GM12878 (cell line): ENCODE results near the gene SHOC2. TPM values are rescaled to one million over a fixed set of nuclear protein-coding genes. Genes with fewer than 3 reads are reported as not detected.

Source experiments
- ATAC-seq: fragments of 200-7000 bp; cut with Tn5 transposase; 3 replicates; pipeline ENCODE4 v1.9.1; 2020; ENCODE audit warnings: mild to moderate bottlenecking, moderate library complexity
- BruUV-seq: library from RNA; stranded (reverse); fragments of 400-500 nt; replicated peaks from 2 replicates; lab custom pipeline; 2021; lab: Mats Ljungman, UMichigan
- CTCF ChIA-PET: fragments of 300-600 bp; sonication (Branson Sonifier 250); formaldehyde crosslinking; extraction: SDS; loops from one replicate; lab custom pipeline; 2021; ENCODE audit warnings: inconsistent platforms; lab: Yijun Ruan, JAX
- POLR2A ChIA-PET: fragments of 350-600 bp; formaldehyde crosslinking; extraction: SDS; loops from one replicate; lab custom pipeline; 2021; ENCODE audit warnings: inconsistent platforms; lab: Charles Lee
- RAD21 ChIA-PET: fragments of 300-600 bp; sonication (Branson Sonifier 250); formaldehyde crosslinking; loops from one replicate; lab custom pipeline; 2023; ENCODE audit warnings: antibody characterized with exemption; ENCODE audit not compliant: unreplicated experiment; lab: Charles Lee
- SMC1A ChIA-PET: fragments of 300-600 bp; sonication (Branson Sonifier 250); formaldehyde crosslinking; loops from one replicate; lab custom pipeline; 2023; ENCODE audit not compliant: unreplicated experiment, uncharacterized antibody; lab: Charles Lee
- DNase-seq: peaks from one replicate; pipeline ENCODE4 v3.0.0-alpha.2; 2011; ENCODE audit warnings: low read depth, low spot score
- FAIRE-seq: peaks from 3 replicates; lab custom pipeline; 2011; peaks lifted over from hg19 to GRCh38; lab: Jason Lieb, UNC
- H2AFZ ChIP-seq: 2 replicates; pipeline ENCODE4 v1.6.0; 2011; ENCODE audit warnings: low read depth, low read length, control low read depth; ENCODE audit not compliant: control insufficient read depth
- H3K27ac ChIP-seq: 2 replicates; pipeline ENCODE4 v1.5.1; 2011; ENCODE audit warnings: control low read depth; ENCODE audit not compliant: control insufficient read depth, insufficient read depth
- H3K27me3 ChIP-seq, 2 experiments: replicated peaks in 1 of 2; 2 replicates each; pipeline versions ENCODE4 v1.6.0 to v1.6.1; 2011; ENCODE audit warnings: low read length in 1 of 2; ENCODE audit not compliant: control insufficient read depth in 2 of 2, insufficient read depth in 2 of 2
- H3K36me3 ChIP-seq, 2 experiments: 2 replicates each; pipeline ENCODE4 v1.5.1; 2011; ENCODE audit warnings: low read length in 1 of 2; ENCODE audit not compliant: control insufficient read depth in 2 of 2, insufficient read depth in 2 of 2
- H3K4me1 ChIP-seq: 2 replicates; pipeline ENCODE4 v1.6.1; 2011; ENCODE audit warnings: mild to moderate bottlenecking, low read length, moderate library complexity, mixed read lengths; ENCODE audit not compliant: control insufficient read depth, insufficient read depth
- H3K4me2 ChIP-seq: 2 replicates; pipeline ENCODE4 v1.6.0; 2011; ENCODE audit warnings: control low read depth; ENCODE audit not compliant: control insufficient read depth, insufficient read depth
- H3K4me3 ChIP-seq: fragments of 200-600 bp; sonication (generic); 2 replicates; pipeline ENCODE4 v1.5.1; 2016
- H3K79me2 ChIP-seq: 2 replicates; pipeline ENCODE4 v1.6.0; 2011; ENCODE audit warnings: low read length; ENCODE audit not compliant: control insufficient read depth, insufficient read depth
- H3K9ac ChIP-seq: 2 replicates; pipeline ENCODE4 v1.8.0; 2011; ENCODE audit warnings: low read length, control low read depth, mixed read lengths; ENCODE audit not compliant: control insufficient read depth, insufficient read depth
- H3K9me3 ChIP-seq: replicated peaks from 3 replicates; pipeline ENCODE4 v1.5.1; 2011; ENCODE audit warnings: mild to moderate bottlenecking, low read length; ENCODE audit not compliant: control insufficient read depth, insufficient read depth
- H4K20me1 ChIP-seq: 2 replicates; pipeline ENCODE4 v1.6.0; 2011; ENCODE audit not compliant: control insufficient read depth, insufficient read depth
- CBX3 ChIP-seq: fragments of 200-600 bp; sonication (generic); IDR thresholded peaks from 2 replicates; pipeline ENCODE4 v1.6.1; 2016; ENCODE audit warnings: low read depth, borderline replicate concordance
- ETV6 ChIP-seq, 2 experiments: fragments of 450-650 bp in 1 of 2; IDR thresholded peaks in 1 of 2; conservative IDR thresholded peaks in 1 of 2; 2 replicates each; pipeline ENCODE4 v1.6.1; 2014; ENCODE audit warnings: antibody characterized with exemption in 1 of 2, borderline replicate concordance in 1 of 2, low read depth in 1 of 2, mild to moderate bottlenecking in 1 of 2, moderate library complexity in 1 of 2
- KLF5 ChIP-seq: fragments of 450-650 bp; IDR thresholded peaks from 2 replicates; pipeline ENCODE4 v1.6.1; 2014; ENCODE audit warnings: mild to moderate bottlenecking; ENCODE audit not compliant: partially characterized antibody
- MEF2A ChIP-seq: IDR thresholded peaks from 2 replicates; pipeline ENCODE4 v1.6.1; 2011; ENCODE audit warnings: low read depth, mild to moderate bottlenecking, low read length, moderate library complexity; ENCODE audit not compliant: insufficient read depth
- PAX5 ChIP-seq: IDR thresholded peaks from 2 replicates; pipeline ENCODE4 v1.6.1; 2011; ENCODE audit warnings: low read depth, low read length, borderline replicate concordance
- SIN3A ChIP-seq: IDR thresholded peaks from 2 replicates; pipeline ENCODE4 v1.6.1; 2012; ENCODE audit warnings: low read depth, low read length, improper control_type of control experiment
- SMC3 ChIP-seq: IDR thresholded peaks from 2 replicates; pipeline ENCODE4 v1.6.1; 2011; ENCODE audit warnings: low read length, improper control_type of control experiment, borderline replicate concordance
- SUZ12 ChIP-seq: fragments of 200-600 bp; sonication (generic); IDR thresholded peaks from one replicate; pipeline ENCODE4 v1.6.1; 2018; ENCODE audit warnings: antibody characterized with exemption, mild to moderate bottlenecking; ENCODE audit not compliant: unreplicated experiment
- ZBED1 ChIP-seq: IDR thresholded peaks from 2 replicates; pipeline ENCODE4 v1.6.1; 2016; ENCODE audit warnings: borderline replicate concordance
- ZNF24 ChIP-seq: fragments of 450-650 bp; IDR thresholded peaks from 2 replicates; pipeline ENCODE4 v1.6.1; 2017; ENCODE audit warnings: antibody characterized with exemption, mild to moderate bottlenecking
- WGBS: methylation state at CpG from one replicate; pipeline ENCODE4 v1.1.6; 2016; ENCODE audit warnings: low lambda C conversion rate; ENCODE audit not compliant: insufficient replicate concordance, insufficient coverage; ENCODE audit errors: missing lambda C conversion rate; 5-methylcytosine and 5-hydroxymethylcytosine counted together
- in situ Hi-C: fragments of 300-500 bp; cut with MboI; formaldehyde crosslinking; loops from 9 replicates; pipeline ENCODE4 v1.14.3; 2018; ENCODE audit warnings: mixed read lengths
- intact Hi-C: fragments of 100-400 bp; cut with micrococcal nuclease; formaldehyde crosslinking; loops from one replicate; pipeline ENCODE4 v1.14.2; 2022; ENCODE audit not compliant: unreplicated experiment
- polyA plus RNA-seq, 11 experiments: library from polyadenylated mRNA; depleted of rRNA in 4 of 11; unstranded in 6 of 11; stranded (reverse) in 5 of 11; fragments of >200 nt; fragmentation: Nextera tagmentation in 4 of 11; fragmentation: Illumina TruSeq in 1 of 11; extraction: Ambion mirVana in 4 of 11; extraction: Trizol in 1 of 11; gene quantifications; 1 replicate in 1 of 11; 2 replicates in 10 of 11; pipeline versions ENCODE4 v1.2.1 to v1.2.3, GENCODE V29; 2011 to 2016; ENCODE audit warnings: inconsistent platforms in 2 of 11, missing spikeins in 2 of 11, low read depth in 1 of 11
- total RNA-seq, 4 experiments: library from RNA; depleted of rRNA in 3 of 4; stranded (reverse); fragments of >200 nt in 3 of 4; fragmentation: Illumina TruSeq in 1 of 4; extraction: Trizol in 1 of 4; gene quantifications; 2 replicates each; pipeline versions ENCODE4 v1.2.1 to v1.2.3, GENCODE V29; 2013 to 2021
- TF ChIP-seq, protein P1 (sequence below): fragments of 150-350 bp; IDR thresholded peaks from 2 replicates; pipeline ENCODE4 v1.6.1; 2016; ENCODE audit warnings: low read depth, low read length
- TF ChIP-seq, protein P2 (sequence below): fragments of 450-650 bp; IDR thresholded peaks from 2 replicates; pipeline ENCODE4 v1.6.1; 2017; ENCODE audit warnings: mild to moderate bottlenecking, moderate library complexity

SHOC2 gene
- total and polyA plus RNA-seq, 10 of the 15 experiments (the other 5 are each of a cell fraction or from before 2014, with no cell fraction given) = 24.8 to 65.3 (median 42.6) TPM

DNA sequence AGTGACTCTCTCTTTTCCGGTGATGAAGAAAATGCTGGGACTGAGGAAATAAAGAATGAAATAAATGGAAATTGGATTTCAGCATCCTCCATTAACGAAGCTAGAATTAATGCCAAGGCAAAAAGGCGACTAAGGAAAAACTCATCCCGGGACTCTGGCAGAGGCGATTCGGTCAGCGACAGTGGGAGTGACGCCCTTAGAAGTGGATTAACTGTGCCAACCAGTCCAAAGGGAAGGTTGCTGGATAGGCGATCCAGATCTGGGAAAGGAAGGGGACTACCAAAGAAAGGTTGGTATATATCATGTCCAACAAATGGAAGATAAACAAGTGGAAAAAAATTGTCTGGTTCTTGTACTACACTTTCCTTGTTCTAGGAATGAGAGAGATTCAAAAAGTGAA is 38.2 kb upstream of the SHOC2 start:
- H3K9ac ChIP-seq = no peak overlapping the region
- CTCF ChIA-PET = interaction anchor here (0.6 to 7.0 kb wide), 4 partner anchors 17 to 261 kb away, joined by 4 to 52 read pairs (median 6); no protein-coding TSS in a partner anchor
- no peak for TF ChIP-seq PAX5
- TF ChIP-seq MEF2A = no peak
- TF ChIP-seq SIN3A = no peak
- no peak for TF ChIP-seq ETV6 (conservative IDR thresholded peaks at IDR 0.05 in 1 of 2, IDR thresholded peaks at IDR 0.05 in 1 of 2; ENCODE audit: borderline replicate concordance in 1 of 2, low read depth in 1 of 2)
- TF ChIP-seq, protein P1, sequence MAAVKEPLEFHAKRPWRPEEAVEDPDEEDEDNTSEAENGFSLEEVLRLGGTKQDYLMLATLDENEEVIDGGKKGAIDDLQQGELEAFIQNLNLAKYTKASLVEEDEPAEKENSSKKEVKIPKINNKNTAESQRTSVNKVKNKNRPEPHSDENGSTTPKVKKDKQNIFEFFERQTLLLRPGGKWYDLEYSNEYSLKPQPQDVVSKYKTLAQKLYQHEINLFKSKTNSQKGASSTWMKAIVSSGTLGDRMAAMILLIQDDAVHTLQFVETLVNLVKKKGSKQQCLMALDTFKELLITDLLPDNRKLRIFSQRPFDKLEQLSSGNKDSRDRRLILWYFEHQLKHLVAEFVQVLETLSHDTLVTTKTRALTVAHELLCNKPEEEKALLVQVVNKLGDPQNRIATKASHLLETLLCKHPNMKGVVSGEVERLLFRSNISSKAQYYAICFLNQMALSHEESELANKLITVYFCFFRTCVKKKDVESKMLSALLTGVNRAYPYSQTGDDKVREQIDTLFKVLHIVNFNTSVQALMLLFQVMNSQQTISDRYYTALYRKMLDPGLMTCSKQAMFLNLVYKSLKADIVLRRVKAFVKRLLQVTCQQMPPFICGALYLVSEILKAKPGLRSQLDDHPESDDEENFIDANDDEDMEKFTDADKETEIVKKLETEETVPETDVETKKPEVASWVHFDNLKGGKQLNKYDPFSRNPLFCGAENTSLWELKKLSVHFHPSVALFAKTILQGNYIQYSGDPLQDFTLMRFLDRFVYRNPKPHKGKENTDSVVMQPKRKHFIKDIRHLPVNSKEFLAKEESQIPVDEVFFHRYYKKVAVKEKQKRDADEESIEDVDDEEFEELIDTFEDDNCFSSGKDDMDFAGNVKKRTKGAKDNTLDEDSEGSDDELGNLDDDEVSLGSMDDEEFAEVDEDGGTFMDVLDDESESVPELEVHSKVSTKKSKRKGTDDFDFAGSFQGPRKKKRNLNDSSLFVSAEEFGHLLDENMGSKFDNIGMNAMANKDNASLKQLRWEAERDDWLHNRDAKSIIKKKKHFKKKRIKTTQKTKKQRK = no peak
- no peak for TF ChIP-seq CBX3
- TF ChIP-seq SMC3 = no peak
- no peak for TF ChIP-seq ZBED1
- no peak for TF ChIP-seq ZNF24
- TF ChIP-seq KLF5 = no peak
- TF ChIP-seq SUZ12 = no peak
- TF ChIP-seq, protein P2, sequence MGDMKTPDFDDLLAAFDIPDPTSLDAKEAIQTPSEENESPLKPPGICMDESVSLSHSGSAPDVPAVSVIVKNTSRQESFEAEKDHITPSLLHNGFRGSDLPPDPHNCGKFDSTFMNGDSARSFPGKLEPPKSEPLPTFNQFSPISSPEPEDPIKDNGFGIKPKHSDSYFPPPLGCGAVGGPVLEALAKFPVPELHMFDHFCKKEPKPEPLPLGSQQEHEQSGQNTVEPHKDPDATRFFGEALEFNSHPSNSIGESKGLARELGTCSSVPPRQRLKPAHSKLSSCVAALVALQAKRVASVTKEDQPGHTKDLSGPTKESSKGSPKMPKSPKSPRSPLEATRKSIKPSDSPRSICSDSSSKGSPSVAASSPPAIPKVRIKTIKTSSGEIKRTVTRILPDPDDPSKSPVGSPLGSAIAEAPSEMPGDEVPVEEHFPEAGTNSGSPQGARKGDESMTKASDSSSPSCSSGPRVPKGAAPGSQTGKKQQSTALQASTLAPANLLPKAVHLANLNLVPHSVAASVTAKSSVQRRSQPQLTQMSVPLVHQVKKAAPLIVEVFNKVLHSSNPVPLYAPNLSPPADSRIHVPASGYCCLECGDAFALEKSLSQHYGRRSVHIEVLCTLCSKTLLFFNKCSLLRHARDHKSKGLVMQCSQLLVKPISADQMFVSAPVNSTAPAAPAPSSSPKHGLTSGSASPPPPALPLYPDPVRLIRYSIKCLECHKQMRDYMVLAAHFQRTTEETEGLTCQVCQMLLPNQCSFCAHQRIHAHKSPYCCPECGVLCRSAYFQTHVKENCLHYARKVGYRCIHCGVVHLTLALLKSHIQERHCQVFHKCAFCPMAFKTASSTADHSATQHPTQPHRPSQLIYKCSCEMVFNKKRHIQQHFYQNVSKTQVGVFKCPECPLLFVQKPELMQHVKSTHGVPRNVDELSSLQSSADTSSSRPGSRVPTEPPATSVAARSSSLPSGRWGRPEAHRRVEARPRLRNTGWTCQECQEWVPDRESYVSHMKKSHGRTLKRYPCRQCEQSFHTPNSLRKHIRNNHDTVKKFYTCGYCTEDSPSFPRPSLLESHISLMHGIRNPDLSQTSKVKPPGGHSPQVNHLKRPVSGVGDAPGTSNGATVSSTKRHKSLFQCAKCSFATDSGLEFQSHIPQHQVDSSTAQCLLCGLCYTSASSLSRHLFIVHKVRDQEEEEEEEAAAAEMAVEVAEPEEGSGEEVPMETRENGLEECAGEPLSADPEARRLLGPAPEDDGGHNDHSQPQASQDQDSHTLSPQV = no peak
- TF ChIP-seq, all 136 proteins: peak for 0
- intact Hi-C loops = no loop called here
- WGBS = 97% methylated on average over 9 of the region's 9 CpGs
- RAD21 ChIA-PET = interaction anchor here (1.7 to 6.0 kb wide), 7 partner anchors 9 to 78 kb away, joined by 6 to 51 read pairs (median 17); partner anchors contain the start of gene PDCD4
- POLR2A ChIA-PET = interaction anchor here (1.3 kb wide), 1 partner anchor 32 kb away, joined by 3 read pairs; no protein-coding TSS in a partner anchor
- H3K27me3 ChIP-seq = no peaks in the 10 kb centered on the region
- SMC1A ChIA-PET = interaction anchor here (1.3 to 11.1 kb wide), 12 partner anchors 8 to 263 kb away, joined by 3 to 102 read pairs (median 6); no protein-coding TSS in a partner anchor
- H4K20me1 ChIP-seq = no peaks in the 10 kb centered on the region
- DNase-seq (no peak), ATAC-seq (no peak), FAIRE-seq (no peak)
- no peaks in the 10 kb centered on the region for H3K9me3 ChIP-seq
- H2AFZ ChIP-seq = no peak overlapping the region
- no TSS peak for BruUV-seq
- no peak overlapping the region for H3K27ac ChIP-seq
- H3K79me2 ChIP-seq = peaks cover 56% of the 10 kb centered on the region
- H3K4me1 ChIP-seq = peaks cover 6% of the 10 kb centered on the region
- peak overlapping the region; percentile 19 for H3K4me2 ChIP-seq
- in situ Hi-C loops = no loop called here
- H3K4me3 ChIP-seq = no peak overlapping the region
- peaks cover 2 to 33% of the 10 kb centered on the region in 2 experiments for H3K36me3 ChIP-seq
